Endothelial cell of hepatic sinusoid (primary cell): ENCODE results near the gene ASPN.

ENCODE experiments used
- in situ Hi-C: cut with HindIII; loops from 2 replicates; pipeline ENCODE4 v1.10.0; 2017; ENCODE audit warnings: low sequenced_read_pairs

The ASPN gene

GRCh38 chr9:92507005-92507404 is 24.7 kb upstream of the ASPN start:
- in situ Hi-C loops, result no loop called here

DNA sequence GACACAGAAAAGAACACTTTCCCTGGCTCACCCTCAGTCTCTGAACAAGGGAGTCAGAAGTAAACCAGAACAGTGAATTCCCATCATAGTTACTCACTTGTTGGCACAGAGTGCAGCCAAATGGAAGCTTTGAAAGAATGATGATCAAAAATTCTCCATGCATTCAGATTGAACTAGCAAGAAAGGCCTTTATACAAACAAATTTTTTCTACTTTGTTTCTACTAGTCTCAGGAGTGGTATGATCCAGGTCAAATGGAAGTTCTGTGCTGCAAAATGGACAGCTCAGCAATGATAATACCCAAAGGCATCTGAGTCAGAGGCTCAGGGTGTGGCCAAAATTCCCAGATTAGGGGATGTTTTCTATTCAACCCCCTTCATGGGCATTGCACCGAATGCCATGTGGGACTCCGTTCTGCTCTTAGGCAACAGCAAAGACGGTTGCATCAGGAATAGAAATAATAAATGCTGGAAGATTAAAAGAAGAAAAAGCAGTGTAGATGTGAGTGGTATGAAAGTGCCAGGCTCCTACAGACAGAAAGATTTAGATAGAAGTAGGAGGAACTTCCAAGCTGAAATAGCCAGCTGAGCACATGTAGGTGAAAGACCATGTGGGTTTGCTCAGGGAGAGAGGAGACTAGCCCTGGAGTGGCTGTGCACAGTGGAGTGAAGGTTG is 24.0 kb upstream of the ASPN start:
- in situ Hi-C loops, result no loop called here

DNA sequence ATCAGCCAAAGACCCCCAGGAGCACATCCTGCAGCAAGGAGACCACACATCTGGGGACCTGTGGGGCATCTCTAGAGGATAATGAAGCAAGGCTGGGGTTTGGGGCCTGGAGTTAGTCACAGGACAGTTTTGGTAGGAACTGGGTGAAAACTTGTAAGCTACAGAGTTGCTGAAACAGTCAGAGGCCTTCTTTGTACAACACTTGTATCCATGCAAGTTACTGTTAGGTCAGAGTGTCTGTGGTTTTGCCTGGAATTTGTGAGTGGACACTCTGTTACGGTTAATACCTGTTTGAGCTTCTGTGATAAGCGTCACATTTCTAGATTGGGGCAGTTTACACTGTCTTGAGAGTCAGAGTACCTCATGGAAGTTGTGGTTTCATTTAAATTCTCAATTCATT is 22.6 kb upstream of the ASPN start:
- in situ Hi-C loops, result no loop called here

DNA sequence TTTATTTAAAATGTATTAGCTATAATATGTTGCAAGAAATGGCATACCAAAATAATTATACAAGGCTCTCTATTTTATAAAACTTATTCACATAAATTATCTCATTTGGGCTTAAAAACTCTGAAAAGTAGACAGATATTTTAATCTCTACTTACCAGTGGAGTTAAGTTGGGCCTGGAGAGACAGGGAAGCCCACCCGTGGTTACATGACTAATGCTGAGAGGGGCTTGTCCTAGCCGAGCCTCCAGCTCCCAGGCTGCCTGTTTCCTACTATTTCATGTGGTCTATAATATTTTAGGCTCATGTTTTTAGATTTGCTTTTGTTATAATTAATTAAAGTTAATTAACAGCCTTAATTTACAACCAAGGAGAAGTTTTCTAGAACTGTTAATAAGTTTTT is 20.9 kb upstream of the ASPN start:
- in situ Hi-C loops, result no loop called here

DNA sequence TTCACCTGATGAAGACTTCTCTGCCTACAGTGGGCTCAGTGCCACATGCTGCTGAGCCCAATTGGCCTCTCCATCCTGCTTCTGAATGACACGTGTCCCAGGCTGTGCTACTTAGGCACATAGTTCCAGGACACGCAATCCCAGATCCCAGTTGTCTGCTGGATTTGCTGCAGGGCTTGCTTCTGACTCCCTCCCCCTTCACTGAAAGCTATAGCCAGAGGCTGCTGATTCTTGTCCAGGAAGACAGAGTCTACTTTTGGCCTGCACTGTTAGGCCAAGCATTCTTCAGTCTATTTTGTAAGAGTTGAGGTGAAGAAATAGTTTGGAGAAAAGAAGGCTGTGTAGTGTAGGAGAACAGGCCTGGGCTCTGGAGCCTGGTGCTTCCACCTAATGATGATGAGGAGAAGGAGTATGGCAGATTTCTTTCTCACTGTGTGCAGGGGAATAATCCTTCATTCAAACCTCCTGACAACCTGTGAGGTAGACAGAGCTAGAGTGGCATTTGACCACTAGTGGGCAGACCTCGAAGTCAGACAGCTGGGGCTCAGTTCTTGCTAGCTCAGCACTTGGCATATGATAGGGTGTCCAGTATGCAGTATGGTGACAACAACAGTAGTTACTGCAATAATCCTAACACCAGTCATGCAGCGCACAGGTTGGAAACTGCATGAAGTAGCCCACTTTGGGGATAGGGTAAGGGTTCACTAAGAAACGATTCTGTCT is 19.5 kb upstream of the ASPN start:
- in situ Hi-C loops, result no loop called here

- in situ Hi-C loops, result no loop called here
Observed at GRCh38 chr9:92500725-92501124, 18.4 kb upstream of the ASPN start.

DNA sequence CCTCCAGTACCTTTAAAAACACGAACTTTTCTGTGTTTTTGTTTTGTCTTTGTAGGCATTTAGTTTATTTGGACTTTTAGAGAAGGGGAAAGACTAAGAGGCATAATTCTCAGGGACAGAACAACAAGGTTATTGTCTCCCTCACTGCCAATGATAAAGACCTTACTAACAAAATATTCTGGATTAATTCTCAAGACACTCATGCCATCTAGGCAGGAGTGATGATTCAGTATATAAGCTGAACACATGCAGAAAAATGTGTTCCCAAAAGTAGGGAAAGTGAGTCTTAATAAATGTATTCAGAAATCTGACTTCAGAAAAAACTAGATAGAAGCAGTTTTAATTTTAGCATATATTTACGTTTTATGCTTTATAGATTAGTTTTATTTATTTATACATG is 17.4 kb upstream of the ASPN start:
- in situ Hi-C loops, result loop anchor here (25.0 kb wide), 1 partner anchor 112 kb away; no protein-coding TSS in a partner anchor

DNA sequence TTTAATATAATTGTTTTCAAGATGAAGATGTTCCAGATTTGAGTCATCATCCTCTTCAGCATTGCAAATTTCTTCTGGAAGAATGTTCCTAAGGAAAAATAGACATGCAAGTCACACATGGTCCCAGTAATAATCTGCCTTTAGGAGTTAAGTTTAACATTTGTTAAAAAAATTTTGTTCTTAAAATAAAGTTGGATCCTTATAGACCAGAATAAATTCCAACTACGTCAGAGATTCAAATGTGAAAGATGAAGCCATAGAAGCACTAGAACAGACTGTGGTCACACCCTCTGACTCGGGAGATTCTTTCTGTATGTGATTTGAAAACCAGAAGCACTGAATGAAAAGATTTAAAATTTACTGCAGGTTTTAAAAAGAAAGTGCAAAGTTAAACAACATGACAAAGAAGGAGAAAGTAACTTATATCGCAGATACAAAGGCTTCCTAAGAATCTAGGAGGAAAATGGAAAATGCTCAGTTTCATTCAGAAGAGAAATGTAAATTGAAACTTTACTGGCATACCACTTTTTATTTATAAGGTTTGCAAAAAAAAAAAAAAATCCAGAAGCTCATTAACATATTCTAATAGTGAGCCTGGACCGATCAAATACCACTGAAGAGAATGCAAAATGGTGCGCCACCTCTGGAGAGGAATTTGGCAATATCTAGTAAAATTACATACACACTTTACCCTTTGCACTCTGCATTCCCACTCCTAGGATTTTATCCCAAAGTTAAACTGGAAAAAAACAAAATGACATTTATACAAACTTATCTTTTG is 14.3 kb upstream of the ASPN start:
- in situ Hi-C loops, result loop anchor here (25.0 kb wide), 1 partner anchor 109 kb away; no protein-coding TSS in a partner anchor

DNA sequence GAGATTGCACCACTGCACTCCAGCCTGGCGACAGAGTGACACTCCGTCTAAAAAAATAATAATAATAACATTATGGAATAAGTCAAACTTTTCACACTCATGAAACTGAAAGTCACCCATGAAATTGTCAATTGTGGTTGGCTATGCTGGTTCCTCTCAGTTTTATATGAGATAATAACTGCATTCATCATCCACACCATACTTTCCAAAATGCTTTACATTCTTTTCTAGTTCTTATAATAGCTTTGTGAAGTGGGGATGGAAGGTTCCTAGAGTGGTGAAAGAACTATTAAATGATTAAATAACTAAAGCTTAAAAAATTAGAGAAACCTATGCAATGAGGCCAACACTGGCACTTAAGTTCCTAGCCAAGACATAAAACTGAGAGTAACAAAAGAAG is 12.6 kb upstream of the ASPN start:
- in situ Hi-C loops, result loop anchor here (25.0 kb wide), 1 partner anchor 108 kb away; no protein-coding TSS in a partner anchor

DNA sequence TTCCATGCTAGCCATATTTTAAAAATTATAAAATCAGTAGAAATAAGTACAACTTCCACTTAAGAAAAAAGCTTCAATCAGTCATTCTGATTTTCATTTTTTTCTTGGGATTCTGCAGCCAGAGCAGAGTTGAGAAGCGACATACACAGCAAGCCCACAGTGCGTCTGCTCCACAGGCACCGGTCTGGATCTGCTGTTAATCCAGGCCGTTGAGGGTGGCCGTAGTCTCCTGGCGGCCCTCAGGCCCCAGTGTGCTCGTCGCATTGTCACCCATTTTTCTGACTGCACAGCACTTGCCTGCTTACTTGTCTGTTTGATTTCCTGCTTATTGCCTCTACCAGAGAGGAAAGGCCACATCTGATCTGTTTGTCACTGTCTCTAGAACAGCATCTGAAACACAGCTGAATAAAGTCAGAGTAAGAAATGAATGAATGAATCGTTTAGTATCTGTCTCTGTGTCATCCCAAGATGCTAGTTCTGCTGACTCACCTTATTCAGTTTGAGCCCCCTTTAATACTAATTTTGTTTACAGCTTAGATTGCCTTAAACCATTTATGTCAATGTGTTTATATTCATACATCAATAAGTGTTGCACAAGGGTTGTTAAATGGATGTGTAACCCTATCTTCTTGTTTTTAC is 11.6 kb upstream of the ASPN start:
- in situ Hi-C loops, result loop anchor here (25.0 kb wide), 1 partner anchor 107 kb away; no protein-coding TSS in a partner anchor

DNA sequence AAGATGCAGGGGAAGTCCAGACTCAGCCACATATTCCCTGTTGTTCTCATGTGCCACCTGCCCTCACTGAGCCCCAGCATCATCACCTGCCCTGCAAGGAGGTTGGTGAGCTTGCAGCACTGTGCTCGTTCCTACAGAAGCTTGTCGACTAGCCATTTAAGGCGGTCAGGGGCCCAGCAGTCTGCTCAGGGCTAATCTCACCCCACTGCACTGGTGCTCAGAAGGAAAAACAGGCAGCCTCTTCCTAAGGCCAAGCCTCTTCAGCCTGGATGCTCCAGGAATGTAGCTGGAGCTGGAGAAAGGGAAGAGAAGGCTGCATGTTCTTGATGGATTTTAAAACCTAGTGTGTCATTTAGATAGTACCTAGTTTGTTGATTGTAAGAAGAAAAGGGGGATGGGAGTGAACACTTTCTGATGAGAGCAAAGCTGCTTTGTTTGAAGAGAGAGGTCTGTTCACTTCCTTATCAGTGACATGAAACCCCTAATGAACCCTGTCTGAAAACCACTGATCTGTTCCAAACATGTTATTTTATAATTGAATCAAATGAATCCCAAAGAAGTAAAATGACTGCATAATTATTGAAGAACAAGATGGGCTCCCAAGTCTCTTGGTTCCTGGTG is 10.6 kb upstream of the ASPN start:
- in situ Hi-C loops, result loop anchor here (25.0 kb wide), 1 partner anchor 106 kb away; no protein-coding TSS in a partner anchor

DNA sequence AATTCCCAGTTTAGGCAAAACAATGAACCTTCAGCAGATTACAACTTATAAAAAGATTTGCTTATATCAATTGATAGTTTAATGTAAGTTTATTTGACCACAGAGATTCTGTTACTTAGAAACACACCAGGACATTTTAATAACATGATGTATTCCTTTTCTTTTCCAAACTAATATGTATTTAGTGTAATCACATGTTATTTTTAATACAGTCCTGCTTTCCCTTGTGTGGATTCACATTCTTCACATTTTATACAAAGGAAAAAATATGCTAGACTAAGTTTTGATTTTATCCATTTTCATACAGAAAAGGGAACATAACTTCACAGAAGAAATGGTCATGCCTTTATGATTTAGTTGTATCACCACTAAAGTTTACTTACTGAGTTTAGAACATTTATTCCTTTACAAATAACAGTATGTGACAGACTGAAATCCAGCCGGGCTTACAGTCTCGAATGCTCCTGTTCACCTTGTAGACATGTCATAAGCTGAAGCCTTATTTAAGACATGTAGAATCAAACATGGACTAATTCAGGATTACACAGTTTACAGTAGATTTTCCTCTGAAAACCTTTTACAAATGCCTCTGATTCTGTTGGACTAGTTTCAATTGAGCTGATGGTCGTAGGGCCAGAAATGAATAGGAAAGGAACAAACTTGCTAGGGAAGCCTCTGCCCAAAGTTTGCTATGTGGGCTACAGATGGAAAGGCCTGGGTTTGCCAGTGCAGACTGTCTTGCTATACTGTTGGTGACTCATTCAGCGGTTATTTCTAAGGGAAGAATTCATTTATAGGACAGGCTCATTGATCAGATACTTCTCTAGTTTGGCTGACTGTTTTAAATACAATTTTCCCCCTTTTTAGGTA is 6.6 kb upstream of the ASPN start:
- in situ Hi-C loops, result loop anchor here (5.0 to 25.0 kb wide), 2 partner anchors 62 to 102 kb away; no protein-coding TSS in a partner anchor

DNA sequence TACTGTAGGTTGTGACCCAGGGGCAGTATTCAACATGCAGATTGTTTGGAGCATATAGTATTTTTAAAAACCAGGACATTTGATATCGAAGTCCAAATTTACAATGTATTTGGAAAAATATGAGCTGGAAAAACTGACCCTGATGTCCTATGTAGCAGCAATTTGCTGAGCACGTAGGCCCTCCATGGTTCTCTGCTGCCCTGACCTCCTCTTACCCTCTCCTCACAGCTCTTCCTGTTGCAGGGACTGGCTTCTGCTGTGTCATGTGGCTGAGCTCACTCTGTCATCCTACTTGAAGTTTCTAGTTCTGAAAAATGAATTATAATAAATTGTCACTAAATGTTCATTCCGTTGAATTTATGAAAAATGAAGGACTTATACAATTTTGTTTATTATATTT is 4.1 kb upstream of the ASPN start:
- in situ Hi-C loops, result loop anchor here (5.0 to 25.0 kb wide), 2 partner anchors 59 to 99 kb away; no protein-coding TSS in a partner anchor

GRCh38 chr9:92484563-92484962 is 2.3 kb upstream of the ASPN start:
- in situ Hi-C loops, result loop anchor here (25.0 kb wide), 1 partner anchor 97 kb away; no protein-coding TSS in a partner anchor

DNA sequence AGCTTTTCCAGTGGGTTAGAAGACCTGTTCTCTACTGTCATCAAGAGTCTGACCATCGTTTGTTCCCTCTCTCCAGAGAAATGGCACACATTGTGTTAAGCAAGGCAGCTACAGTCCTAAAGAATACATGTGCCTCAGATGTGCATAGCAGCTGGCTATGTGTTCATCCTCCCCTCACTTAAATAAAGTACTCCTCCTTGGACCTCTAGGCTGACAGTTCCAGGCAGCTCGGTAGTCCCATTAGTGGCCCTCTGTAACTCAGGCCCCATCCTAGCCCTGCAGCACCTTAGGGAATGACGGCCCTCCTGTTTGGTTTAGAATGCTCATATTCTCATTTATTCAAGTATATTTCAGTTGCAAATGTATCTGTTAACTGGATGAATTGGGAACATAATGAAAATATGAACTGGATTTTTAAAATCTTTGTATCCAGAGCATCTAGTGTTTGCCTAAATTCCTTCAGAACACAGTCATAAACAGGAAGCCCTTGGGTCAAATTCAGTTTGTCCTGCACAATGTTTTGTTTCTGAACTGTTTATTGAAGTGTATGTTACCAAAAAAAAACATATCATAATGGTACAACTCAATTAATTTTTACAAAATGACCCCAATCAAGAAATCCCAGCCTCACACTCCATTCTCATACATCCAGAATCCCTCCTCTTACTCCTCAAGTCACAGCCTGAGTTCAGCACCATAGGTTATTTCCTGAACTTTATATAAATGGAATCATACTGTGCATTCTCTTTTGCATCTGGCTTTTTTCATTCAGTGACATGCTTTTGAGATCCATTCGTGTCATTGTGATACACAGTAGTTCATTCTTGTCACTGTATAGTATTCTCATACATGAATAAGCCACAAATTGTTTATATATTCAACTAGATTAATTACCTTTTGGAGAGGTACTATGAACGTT is 1.6 kb upstream of the ASPN start:
- in situ Hi-C loops, result loop anchor here (25.0 kb wide), 1 partner anchor 97 kb away; no protein-coding TSS in a partner anchor

- in situ Hi-C loops, result loop anchor here (25.0 kb wide), 1 partner anchor 96 kb away; no protein-coding TSS in a partner anchor
Observed at GRCh38 chr9:92482805-92483204, 499 bp upstream of the ASPN start.

DNA sequence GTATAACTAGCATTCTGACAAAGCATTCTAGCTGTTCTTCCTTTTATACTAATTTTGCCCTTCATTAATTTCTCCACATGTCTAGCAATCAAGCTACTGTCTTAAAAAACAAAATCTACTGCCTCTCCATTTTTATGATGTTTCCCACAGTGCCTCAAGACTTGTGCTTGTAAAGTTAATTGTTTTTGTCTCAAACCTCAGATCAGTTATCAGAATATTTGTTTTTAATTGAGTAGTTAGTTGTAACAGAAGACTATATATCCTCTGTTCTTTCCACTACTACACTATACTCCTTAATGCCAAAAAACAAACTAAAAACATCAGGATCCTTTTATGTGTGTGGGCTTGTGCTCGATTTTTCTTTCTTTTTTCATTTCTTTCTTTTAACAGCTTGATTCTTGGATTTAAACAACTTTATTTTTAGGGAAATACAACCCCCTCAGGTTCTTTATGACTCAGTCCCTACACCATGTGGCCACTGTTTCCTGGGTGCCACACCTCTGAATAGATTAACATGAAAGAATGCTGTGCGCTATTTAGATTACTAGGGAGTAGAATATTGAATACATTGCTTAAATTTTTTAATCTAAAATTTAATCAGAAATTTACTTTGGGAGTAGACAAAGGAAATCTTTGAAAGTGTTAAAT is 1.2 kb downstream of the ASPN start:
- in situ Hi-C loops, result loop anchor here (25.0 kb wide), 1 partner anchor 94 kb away; no protein-coding TSS in a partner anchor
